Thyroid gland (tissue), 4 donors: ENCODE results near the gene EPS15. TPM values are rescaled to one million over a fixed set of nuclear protein-coding genes. Genes with fewer than 3 reads are reported as not detected.

Experiments
- DNase-seq, 2 donors: peaks; one replicate each; pipeline ENCODE4 v3.0.0-alpha.2; 2019
- H3K27ac ChIP-seq, 3 donors: fragments of 200-600 bp; sonication (generic); 1 replicate in 2 of 3; 2 replicates in 1 of 3; pipeline ENCODE4 v1.5.1; 2016 to 2019; ENCODE audit warnings: mild to moderate bottlenecking in 1 of 3, moderate library complexity in 1 of 3
- H3K27me3 ChIP-seq: fragments of 200-600 bp; sonication (generic); one replicate; pipeline ENCODE4 v1.5.1; 2019
- H3K36me3 ChIP-seq, 2 donors: fragments of 200-600 bp; sonication (generic); one replicate each; pipeline ENCODE4 v1.5.1; 2016 to 2019
- H3K4me1 ChIP-seq, 2 donors: fragments of 200-600 bp; sonication (generic); one replicate each; pipeline ENCODE4 v1.5.1; 2017 to 2019
- H3K4me3 ChIP-seq, 3 donors: fragments of 200-600 bp; sonication (generic); replicated peaks in 1 of 3; 1 replicate in 2 of 3; 2 replicates in 1 of 3; pipeline ENCODE4 v1.5.1; 2016; ENCODE audit warnings: mild to moderate bottlenecking in 1 of 3
- H3K9me3 ChIP-seq: fragments of 200-600 bp; sonication (generic); one replicate; pipeline ENCODE4 v1.5.1; 2017
- POLR2A ChIP-seq, 2 donors: fragments of 450-650 bp; IDR thresholded peaks; one replicate each; pipeline ENCODE4 v1.6.1; 2017; ENCODE audit warnings: antibody characterized with exemption in 2 of 2, mild to moderate bottlenecking in 2 of 2, moderate library complexity in 1 of 2
- WGBS, 2 donors: methylation state at CpG; one replicate each; pipeline ENCODE4 v1.1.5; 2017; 5-methylcytosine and 5-hydroxymethylcytosine counted together
- intact Hi-C: fragments of 100-400 bp; cut with DNase I; formaldehyde crosslinking; loops from one replicate; pipeline ENCODE4 v1.15.1; 2023
- total RNA-seq, 4 donors: library from RNA; depleted of rRNA; stranded (reverse); fragments of >200 nt; gene quantifications; one replicate each; pipeline ENCODE4 v1.2.3, GENCODE V29; 2016
- TF ChIP-seq, protein P1 (sequence below), 6 experiments: fragments of 200-600 bp in 3 of 6; fragments of 450-650 bp in 3 of 6; sonication (generic) in 3 of 6; IDR thresholded peaks; one replicate each; pipeline ENCODE4 v1.5.1; 2016 to 2019; ENCODE audit warnings: antibody characterized with exemption in 6 of 6, mild to moderate bottlenecking in 2 of 6, inconsistent platforms in 1 of 6, moderate library complexity in 1 of 6

The EPS15 gene
- total RNA-seq, 4 donors from 2014 or later = 88.0 to 128 (median 102) TPM

DNA sequence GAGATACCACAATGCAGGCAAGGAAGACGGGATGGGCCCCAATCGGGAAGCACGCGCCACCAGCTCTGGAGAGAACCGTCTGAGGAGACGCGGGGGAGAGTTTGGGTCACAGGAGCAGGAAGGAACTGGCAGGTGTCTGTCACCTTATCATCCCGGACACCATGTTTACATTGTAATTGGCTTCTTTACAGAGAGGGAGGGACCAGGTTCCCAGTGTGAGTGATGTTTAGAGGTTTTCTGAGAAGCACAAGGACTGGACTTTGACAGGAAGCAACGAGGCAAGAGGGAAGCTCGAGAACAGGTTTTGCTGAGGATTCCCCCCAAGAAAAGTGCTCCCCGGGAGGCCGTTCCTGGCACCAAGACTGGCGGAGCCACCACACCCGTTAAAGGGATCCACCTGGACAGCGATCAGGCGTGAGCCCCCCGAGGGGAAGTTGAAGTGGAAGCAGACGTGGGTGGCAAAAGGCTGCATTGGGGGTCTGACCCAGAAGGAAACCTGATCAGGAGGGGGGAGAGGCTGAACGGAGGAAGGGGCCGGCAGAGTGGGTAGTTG lies 957 bp downstream of the EPS15 start:
- WGBS, 2 donors = 0 to 1% methylated on average over 20 of the region's 20 CpGs
- peak; percentile 30 to 32 for DNase-seq

DNA sequence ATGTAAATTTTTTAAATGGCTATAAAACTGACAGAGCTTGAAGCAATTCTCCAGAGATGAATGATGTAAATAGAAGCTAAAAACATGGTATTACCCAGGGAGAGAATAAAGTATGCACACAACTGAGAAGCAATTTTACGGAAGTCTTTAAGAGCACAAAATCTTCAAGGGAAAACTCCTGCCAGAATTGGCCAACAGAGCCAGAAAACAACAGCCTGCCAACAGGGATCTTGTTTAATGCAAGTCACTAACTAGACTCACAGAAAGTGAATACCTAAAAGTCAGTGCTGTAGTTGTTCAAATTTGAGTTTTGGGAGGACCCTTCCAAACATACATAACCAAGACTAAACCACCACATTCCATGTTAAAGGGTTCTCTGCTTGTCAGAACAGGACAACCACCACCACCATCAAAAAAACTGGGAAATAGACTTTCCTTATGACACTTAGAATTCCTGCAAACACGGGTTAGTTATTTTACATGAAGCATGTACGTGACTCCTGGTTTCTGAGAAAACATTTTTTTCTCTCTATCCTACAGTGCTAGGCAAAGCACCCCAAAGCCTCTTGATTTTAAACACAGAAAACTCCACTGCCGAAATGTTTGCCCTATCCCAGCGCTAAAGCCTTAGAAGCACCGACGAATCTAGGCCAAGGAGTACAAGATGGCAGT lies 1.6 kb downstream of the EPS15 start:
- TF ChIP-seq, protein P1, sequence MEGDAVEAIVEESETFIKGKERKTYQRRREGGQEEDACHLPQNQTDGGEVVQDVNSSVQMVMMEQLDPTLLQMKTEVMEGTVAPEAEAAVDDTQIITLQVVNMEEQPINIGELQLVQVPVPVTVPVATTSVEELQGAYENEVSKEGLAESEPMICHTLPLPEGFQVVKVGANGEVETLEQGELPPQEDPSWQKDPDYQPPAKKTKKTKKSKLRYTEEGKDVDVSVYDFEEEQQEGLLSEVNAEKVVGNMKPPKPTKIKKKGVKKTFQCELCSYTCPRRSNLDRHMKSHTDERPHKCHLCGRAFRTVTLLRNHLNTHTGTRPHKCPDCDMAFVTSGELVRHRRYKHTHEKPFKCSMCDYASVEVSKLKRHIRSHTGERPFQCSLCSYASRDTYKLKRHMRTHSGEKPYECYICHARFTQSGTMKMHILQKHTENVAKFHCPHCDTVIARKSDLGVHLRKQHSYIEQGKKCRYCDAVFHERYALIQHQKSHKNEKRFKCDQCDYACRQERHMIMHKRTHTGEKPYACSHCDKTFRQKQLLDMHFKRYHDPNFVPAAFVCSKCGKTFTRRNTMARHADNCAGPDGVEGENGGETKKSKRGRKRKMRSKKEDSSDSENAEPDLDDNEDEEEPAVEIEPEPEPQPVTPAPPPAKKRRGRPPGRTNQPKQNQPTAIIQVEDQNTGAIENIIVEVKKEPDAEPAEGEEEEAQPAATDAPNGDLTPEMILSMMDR (IDR thresholded peaks at IDR 0.05) = no peak
- no peak for TF ChIP-seq POLR2A (IDR thresholded peaks at IDR 0.05)
- peak overlapping the region; percentile 88 to 94 (median 91) for H3K27ac ChIP-seq
- WGBS, 2 donors = 3 to 6% methylated on average over 7 of the region's 7 CpGs

More for the DNA sequence above, 957 bp downstream of the EPS15 start:
- Histone ChIP-seq H3K27me3 (no peaks in the 10 kb centered on the region), H3K9me3 (no peaks in the 10 kb centered on the region), H3K4me3 (peak overlapping the region; percentile 51 to 89 (median 57)), H3K4me1 (peaks cover 34 to 39% of the 10 kb centered on the region in 2 donors), H3K36me3 (no peaks in the 10 kb centered on the region), H3K27ac (peak overlapping the region; percentile 88 to 94 (median 91))
- intact Hi-C loops = no loop called here
- peak in 1 of 2 donors; percentile 18 for TF ChIP-seq POLR2A (IDR thresholded peaks at IDR 0.05)
- TF ChIP-seq, protein P1 (IDR thresholded peaks at IDR 0.05) = no peak

DNA sequence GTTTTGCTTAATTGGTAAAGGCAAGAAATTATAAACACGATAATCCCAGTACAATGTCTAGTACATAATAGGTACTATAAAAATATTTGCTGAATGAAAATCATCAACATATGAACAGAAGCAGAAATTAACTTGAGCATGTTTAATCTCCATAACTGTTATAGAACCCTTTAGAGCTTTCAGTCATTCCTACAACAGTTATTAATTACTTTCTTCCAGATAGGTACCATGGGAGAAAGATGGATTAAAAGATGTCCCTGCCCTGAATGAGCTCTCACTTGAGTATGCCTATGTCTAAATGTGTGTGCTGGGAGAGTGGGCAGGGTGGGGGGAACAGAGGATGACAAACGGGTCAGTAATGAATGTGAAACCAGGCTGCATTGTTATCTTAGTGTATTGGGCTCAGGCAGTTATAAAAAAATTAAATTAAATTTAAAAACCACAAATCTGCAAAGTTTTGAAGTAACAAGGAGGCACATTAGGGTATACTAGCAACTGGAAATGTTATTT lies 2.4 kb downstream of the EPS15 start:
- intact Hi-C loops = no loop called here
- WGBS, 2 donors = 38 to 39% methylated on average over 2 of the region's 2 CpGs
- TF ChIP-seq, protein P1 (IDR thresholded peaks at IDR 0.05) = no peak
- no peak for TF ChIP-seq POLR2A (IDR thresholded peaks at IDR 0.05)
- no peak overlapping the region for H3K4me3 ChIP-seq
- H3K9me3 ChIP-seq = no peaks in the 10 kb centered on the region
- no peaks in the 10 kb centered on the region for H3K36me3 ChIP-seq
- peaks cover 45 to 52% of the 10 kb centered on the region in 2 donors for H3K4me1 ChIP-seq
- peak overlapping the region; percentile 13 to 88 (median 28) for H3K27ac ChIP-seq
- DNase-seq = no peak
- no peaks in the 10 kb centered on the region for H3K27me3 ChIP-seq

More for the DNA sequence above, 1.6 kb downstream of the EPS15 start:
- H3K4me1 ChIP-seq = peaks cover 37 to 45% of the 10 kb centered on the region in 2 donors
- H3K27me3 ChIP-seq = no peaks in the 10 kb centered on the region
- H3K4me3 ChIP-seq = peak overlapping the region; percentile 51 to 89 (median 57)
- no peaks in the 10 kb centered on the region for H3K9me3 ChIP-seq
- intact Hi-C loops = no loop called here
- H3K36me3 ChIP-seq = no peaks in the 10 kb centered on the region
- peak; percentile 13 to 20 for DNase-seq

DNA sequence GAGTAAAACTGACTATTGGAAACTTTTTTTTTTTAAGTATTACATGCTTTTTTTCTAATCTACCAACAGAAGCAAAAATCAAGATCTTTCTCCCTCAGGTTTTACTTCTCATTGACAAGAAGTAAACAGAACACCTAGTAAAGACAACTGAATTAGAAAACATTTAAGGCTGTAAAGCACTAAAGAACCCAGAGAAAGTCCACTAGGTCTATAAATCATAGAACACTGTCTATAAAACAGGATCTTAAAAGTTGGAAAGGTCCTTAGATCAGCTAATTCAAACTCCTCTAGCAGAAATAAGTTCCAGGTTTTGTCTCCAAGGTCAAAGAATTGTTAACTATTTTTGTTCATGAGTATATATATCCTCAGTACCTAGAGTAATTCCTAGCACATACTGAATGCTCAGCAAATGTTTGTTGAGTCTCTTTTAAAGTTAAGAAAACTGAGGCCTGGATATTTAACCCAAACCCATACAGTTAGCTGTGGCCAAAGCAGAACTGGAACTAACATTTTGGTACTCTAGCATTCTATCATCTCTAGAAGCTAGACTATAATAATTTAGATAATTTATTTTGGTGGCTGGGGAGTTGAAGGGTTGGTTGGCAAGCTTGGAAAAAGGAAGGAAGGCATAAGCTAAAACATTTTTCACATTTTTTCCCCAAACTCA lies 3.0 kb downstream of the EPS15 start:
- Histone ChIP-seq H3K4me3 (no peak overlapping the region), H3K36me3 (no peaks in the 10 kb centered on the region), H3K27ac (peak overlapping the region; percentile 25 to 88 (median 28)), H3K27me3 (no peaks in the 10 kb centered on the region), H3K9me3 (no peaks in the 10 kb centered on the region), H3K4me1 (peaks cover 50 to 58% of the 10 kb centered on the region in 2 donors)
- no peak for DNase-seq
- intact Hi-C loops = no loop called here
- TF ChIP-seq, protein P1 (IDR thresholded peaks at IDR 0.05) = no peak
- no peak for TF ChIP-seq POLR2A (IDR thresholded peaks at IDR 0.05)
